Mucosa of rectum (tissue), 2 donors: ENCODE data around the gene LRRN4CL.
"Not testable (repeated sequence)": the region's sequence is repeated elsewhere in the genome, so short reads cannot be mapped to it uniquely, and the experiment has no call there.

Source experiments
- H3K27ac ChIP-seq, 2 donors: one replicate each; pipeline ENCODE4 v1.7.0; 2013; ENCODE audit warnings: inconsistent platforms in 2 of 2, low read depth in 2 of 2, low read length in 2 of 2
- H3K27me3 ChIP-seq, 2 donors: one replicate each; pipeline ENCODE4 v1.7.0; 2013; ENCODE audit warnings: low read length in 2 of 2; ENCODE audit not compliant: control insufficient read depth in 2 of 2, insufficient read depth in 2 of 2
- H3K36me3 ChIP-seq, 2 donors: one replicate each; pipeline ENCODE4 v1.7.0; 2013; ENCODE audit warnings: low read length in 2 of 2; ENCODE audit not compliant: control insufficient read depth in 2 of 2, insufficient read depth in 2 of 2
- H3K4me1 ChIP-seq, 2 donors: one replicate each; pipeline ENCODE4 v1.7.0; 2013; ENCODE audit warnings: low read length in 2 of 2, mild to moderate bottlenecking in 1 of 2; ENCODE audit not compliant: control insufficient read depth in 2 of 2, insufficient read depth in 2 of 2
- H3K4me3 ChIP-seq, 2 donors: one replicate each; pipeline ENCODE4 v1.7.0; 2013; ENCODE audit warnings: low read length in 2 of 2
- H3K9ac ChIP-seq, 2 donors: one replicate each; pipeline ENCODE4 v1.7.0; 2013; ENCODE audit warnings: low read length in 2 of 2, low read depth in 1 of 2, mild to moderate bottlenecking in 1 of 2
- H3K9me3 ChIP-seq, 2 donors: one replicate each; pipeline ENCODE4 v1.7.0; 2013; ENCODE audit warnings: low read length in 2 of 2; ENCODE audit not compliant: control insufficient read depth in 2 of 2
- donor health status: healthy.
- donor health status: Normal muscosa, but diverticular disease.

Gene LRRN4CL

GRCh38 chr11:62710001-62710345, 20.6 kb upstream of the LRRN4CL start:
- no peaks in the 10 kb centered on the region for H3K27me3 ChIP-seq
- no peaks in the 10 kb centered on the region for H3K9me3 ChIP-seq
- H3K4me1 ChIP-seq = peaks cover 46 to 51% of the 10 kb centered on the region in 2 donors
- H3K9ac ChIP-seq = peak overlapping the region; percentile 86 to 90
- peaks cover 27 to 29% of the 10 kb centered on the region in 2 donors for H3K36me3 ChIP-seq
- H3K27ac ChIP-seq = peak overlapping the region; percentile 93 to 95
- peak overlapping the region; percentile 82 to 92 for H3K4me3 ChIP-seq

GRCh38 chr11:62709247-62710000, 20.1 kb upstream of the LRRN4CL start:
- Histone ChIP-seq H3K4me3 (peak overlapping the region; percentile 82 to 92), H3K9ac (peak overlapping the region; percentile 86 to 93), H3K27ac (peak overlapping the region; percentile 93 to 95), H3K27me3 (no peaks in the 10 kb centered on the region), H3K4me1 (peaks cover 43 to 49% of the 10 kb centered on the region in 2 donors), H3K9me3 (no peaks in the 10 kb centered on the region), H3K36me3 (peaks cover 23 to 24% of the 10 kb centered on the region in 2 donors)

GRCh38 chr11:62708793-62709192, 19.5 kb upstream of the LRRN4CL start:
- Histone ChIP-seq H3K9me3 (no peaks in the 10 kb centered on the region), H3K27me3 (no peaks in the 10 kb centered on the region), H3K9ac (peak overlapping the region; percentile 86 to 93), H3K4me3 (peak overlapping the region; percentile 82 to 92), H3K27ac (peak overlapping the region; percentile 93 to 95), H3K4me1 (peaks cover 40 to 48% of the 10 kb centered on the region in 2 donors), H3K36me3 (peaks cover 19% of the 10 kb centered on the region in 2 donors)

- H3K27ac ChIP-seq = peak overlapping the region; percentile 93 to 95
- peaks cover 39 to 44% of the 10 kb centered on the region in 2 donors for H3K4me1 ChIP-seq
- H3K9me3 ChIP-seq = no peaks in the 10 kb centered on the region
- H3K4me3 ChIP-seq = peak overlapping the region; percentile 82 to 92
- H3K9ac ChIP-seq = peak overlapping the region; percentile 86 to 93
- no peaks in the 10 kb centered on the region for H3K27me3 ChIP-seq
- peaks cover 15 to 17% of the 10 kb centered on the region in 2 donors for H3K36me3 ChIP-seq
Measured at GRCh38 chr11:62708392-62708791, 19.1 kb upstream of the LRRN4CL start.

GRCh38 chr11:62707277-62707861, 18.0 kb upstream of the LRRN4CL start, which contains the start of the genes BSCL2 and GNG3:
Gene BSCL2, minus strand, starts transcription at chr11:62707424. Its CDS starts 229 bp downstream, at chr11:62707195.
Gene GNG3, plus strand, starts transcription at chr11:62707676. Its CDS starts 620 bp downstream, at chr11:62708296.
- H3K27ac ChIP-seq = peak within 1 kb of the TSS; percentile 61 to 95
- H3K4me3 ChIP-seq = peak within 1 kb of the TSS; percentile 80 to 92
- H3K9ac ChIP-seq = peak within 1 kb of the TSS; percentile 72 to 86
- peaks cover 36 to 40% of the 10 kb centered on the region in 2 donors for H3K4me1 ChIP-seq
- no peaks in the 10 kb centered on the region for H3K9me3 ChIP-seq
- peaks cover 11 to 13% of the 10 kb centered on the region in 2 donors for H3K36me3 ChIP-seq
- no peaks in the 10 kb centered on the region for H3K27me3 ChIP-seq

- Histone ChIP-seq H3K27ac (peak overlapping the region; percentile 61 to 84), H3K36me3 (peaks cover 8 to 9% of the 10 kb centered on the region in 2 donors), H3K9ac (peak overlapping the region; percentile 68 to 72), H3K4me3 (peak overlapping the region; percentile 78 to 80), H3K9me3 (no peaks in the 10 kb centered on the region), H3K27me3 (no peaks in the 10 kb centered on the region), H3K4me1 (peaks cover 36 to 40% of the 10 kb centered on the region in 2 donors)
Measured at GRCh38 chr11:62706850-62707247, 17.5 kb upstream of the LRRN4CL start.

- H3K27me3 ChIP-seq = no peaks in the 10 kb centered on the region
- H3K9ac ChIP-seq = peak overlapping the region; percentile 72 to 73
- H3K36me3 ChIP-seq = peaks cover 4 to 6% of the 10 kb centered on the region in 2 donors
- peak overlapping the region; percentile 80 for H3K4me3 ChIP-seq
- H3K4me1 ChIP-seq = peaks cover 36 to 40% of the 10 kb centered on the region in 2 donors
- H3K27ac ChIP-seq = peak overlapping the region; percentile 75 to 84
- H3K9me3 ChIP-seq = no peaks in the 10 kb centered on the region
Measured at GRCh38 chr11:62705880-62706849, 16.8 kb upstream of the LRRN4CL start.

GRCh38 chr11:62705413-62705812, 16.1 kb upstream of the LRRN4CL start:
- peaks cover 0 to 4% of the 10 kb centered on the region in 2 donors for H3K36me3 ChIP-seq
- H3K9me3 ChIP-seq = no peaks in the 10 kb centered on the region
- peak overlapping the region; percentile 69 to 73 for H3K9ac ChIP-seq
- H3K4me3 ChIP-seq = peak overlapping the region; percentile 80
- H3K27me3 ChIP-seq = no peaks in the 10 kb centered on the region
- H3K4me1 ChIP-seq = peaks cover 35 to 37% of the 10 kb centered on the region in 2 donors
- peak overlapping the region; percentile 75 to 77 for H3K27ac ChIP-seq

- H3K27me3 ChIP-seq, H3K4me3 ChIP-seq, H3K9ac ChIP-seq, H3K36me3 ChIP-seq, H3K9me3 ChIP-seq, H3K27ac ChIP-seq: not testable (repeated sequence)
- H3K4me1 ChIP-seq = peaks cover 23 to 26% of the 10 kb centered on the region in 2 donors
Measured at GRCh38 chr11:62703921-62704320, 14.6 kb upstream of the LRRN4CL start.
